IMR-90 (cell line): Measurements from ENCODE around the gene LPIN1. TPM values are rescaled to one million over a fixed set of nuclear protein-coding genes. Genes with fewer than 3 reads are reported as not detected.

Source experiments
- ATAC-seq: fragments of 200-7000 bp; cut with Tn5 transposase; 2 replicates; pipeline ENCODE4 v1.9.1; 2020; ENCODE audit warnings: low read depth, mild to moderate bottlenecking, moderate library complexity
- BruUV-seq: library from RNA; stranded (reverse); fragments of 400-500 nt; replicated peaks from 2 replicates; lab custom pipeline; 2021; lab: Mats Ljungman, UMichigan
- CTCF ChIA-PET: fragments of 300-600 bp; formaldehyde crosslinking; extraction: SDS; loops from one replicate; lab custom pipeline; 2021; ENCODE audit warnings: antibody characterized with exemption; lab: Yijun Ruan, JAX
- POLR2A ChIA-PET: fragments of 300-600 bp; sonication (Branson Sonifier 250); formaldehyde crosslinking; loops from one replicate; lab custom pipeline; 2022; ENCODE audit warnings: antibody characterized with exemption; ENCODE audit not compliant: unreplicated experiment; lab: Charles Lee
- DNase-seq: peaks from one replicate; pipeline ENCODE4 v3.0.0; 2013
- H2AFZ ChIP-seq: replicated peaks from 2 replicates; pipeline ENCODE3; 2013; ENCODE audit warnings: low read length, mild to moderate bottlenecking; ENCODE audit not compliant: poor library complexity
- H2AK5ac ChIP-seq: 2 replicates; pipeline ENCODE4 v1.6.1; 2013; ENCODE audit warnings: low read depth, low read length, inconsistent platforms
- H2AK9ac ChIP-seq: replicated peaks from 2 replicates; pipeline ENCODE3; 2013; ENCODE audit warnings: mild to moderate bottlenecking, low read depth, low read length, moderate library complexity; ENCODE audit not compliant: poor library complexity
- H2BK120ac ChIP-seq: 2 replicates; pipeline ENCODE4 v1.6.1; 2013; ENCODE audit warnings: low read depth, low read length, inconsistent platforms
- H2BK15ac ChIP-seq: 3 replicates; pipeline ENCODE4 v1.6.1; 2013; ENCODE audit warnings: low read depth, low read length, inconsistent platforms
- H2BK20ac ChIP-seq: 2 replicates; pipeline ENCODE4 v1.6.1; 2013; ENCODE audit warnings: low read depth, mild to moderate bottlenecking, inconsistent platforms, low read length, moderate library complexity
- H2BK5ac ChIP-seq: 2 replicates; pipeline ENCODE4 v1.6.1; 2013; ENCODE audit warnings: mild to moderate bottlenecking, low read depth, low read length, inconsistent platforms; ENCODE audit not compliant: poor library complexity, severe bottlenecking
- H3K14ac ChIP-seq: replicated peaks from 2 replicates; pipeline ENCODE4 v1.6.1; 2013; ENCODE audit warnings: low read depth, low read length, inconsistent platforms
- H3K18ac ChIP-seq: 2 replicates; pipeline ENCODE4 v1.6.1; 2013; ENCODE audit warnings: low read depth, low read length, control low read depth
- H3K23ac ChIP-seq: 2 replicates; pipeline ENCODE4 v1.6.1; 2013; ENCODE audit warnings: low read depth, low read length, inconsistent platforms
- H3K27ac ChIP-seq: 2 replicates; pipeline ENCODE4 v1.5.1; 2013; ENCODE audit warnings: mild to moderate bottlenecking, control low read depth, low read length; ENCODE audit not compliant: insufficient read depth
- H3K27me3 ChIP-seq: 2 replicates; pipeline ENCODE4 v1.6.1; 2013; ENCODE audit warnings: low read length; ENCODE audit not compliant: control insufficient read depth, insufficient read depth
- H3K36me3 ChIP-seq: 2 replicates; pipeline ENCODE4 v1.6.1; 2013; ENCODE audit warnings: low read length, mixed read lengths; ENCODE audit not compliant: control insufficient read depth, insufficient read depth
- H3K4ac ChIP-seq: 2 replicates; pipeline ENCODE4 v1.6.1; 2013; ENCODE audit warnings: low read depth, low read length, inconsistent platforms
- H3K4me1 ChIP-seq: 2 replicates; pipeline ENCODE4 v1.6.1; 2013; ENCODE audit warnings: low read length, mixed read lengths; ENCODE audit not compliant: control insufficient read depth, insufficient read depth
- H3K4me2 ChIP-seq: 2 replicates; pipeline ENCODE4 v1.6.1; 2013; ENCODE audit warnings: low read depth, mild to moderate bottlenecking, control low read depth, low read length, moderate library complexity
- H3K4me3 ChIP-seq: 2 replicates; pipeline ENCODE4 v1.5.1; 2013; ENCODE audit warnings: low read depth, mild to moderate bottlenecking, control low read depth, low read length, moderate library complexity; ENCODE audit not compliant: insufficient read depth
- H3K56ac ChIP-seq: 2 replicates; pipeline ENCODE4 v1.6.1; 2013; ENCODE audit warnings: low read length, inconsistent platforms; ENCODE audit not compliant: insufficient read depth; ENCODE audit errors: extremely low read depth
- H3K79me1 ChIP-seq, 2 experiments: 2 replicates each; pipeline ENCODE4 v1.6.1; 2013; ENCODE audit warnings: low read length in 2 of 2, inconsistent platforms in 1 of 2, low read depth in 1 of 2
- H3K9ac ChIP-seq: 2 replicates; pipeline ENCODE4 v1.6.1; 2013; ENCODE audit warnings: low read depth, low read length, control low read depth
- H3K9me1 ChIP-seq: 2 replicates; pipeline ENCODE4 v1.6.1; 2013; ENCODE audit warnings: low read length, inconsistent platforms; ENCODE audit not compliant: insufficient read depth
- H3K9me3 ChIP-seq: 2 replicates; pipeline ENCODE4 v1.6.1; 2013; ENCODE audit warnings: low read length; ENCODE audit not compliant: control insufficient read depth, insufficient read depth
- H4K20me1 ChIP-seq: 2 replicates; pipeline ENCODE4 v1.6.1; 2013; ENCODE audit warnings: low read length, inconsistent platforms; ENCODE audit not compliant: insufficient read depth
- H4K5ac ChIP-seq: 2 replicates; pipeline ENCODE4 v1.6.1; 2013; ENCODE audit warnings: mild to moderate bottlenecking, low read depth, low read length, control low read depth
- H4K8ac ChIP-seq, 2 experiments: 2 replicates each; pipeline ENCODE4 v1.6.1; 2013; ENCODE audit warnings: low read depth in 2 of 2, low read length in 2 of 2, control low read depth in 1 of 2, inconsistent platforms in 1 of 2
- H4K91ac ChIP-seq: 2 replicates; pipeline ENCODE4 v1.6.1; 2013; ENCODE audit warnings: low read depth, low read length, inconsistent platforms; ENCODE audit not compliant: insufficient read depth
- CEBPB ChIP-seq: IDR thresholded peaks from 2 replicates; pipeline ENCODE4 v1.6.1; 2012; ENCODE audit warnings: low read depth, low read length, improper control_type of control experiment
- CHD1 ChIP-seq: IDR thresholded peaks from 2 replicates; pipeline ENCODE4 v1.6.1; 2012; ENCODE audit warnings: low read depth, low read length, improper control_type of control experiment
- MAFK ChIP-seq: IDR thresholded peaks from 2 replicates; pipeline ENCODE4 v1.6.1; 2012; ENCODE audit warnings: low read depth, low read length, improper control_type of control experiment
- NFE2L2 ChIP-seq: fragments of 150-350 bp; IDR thresholded peaks from 2 replicates; pipeline ENCODE4 v1.6.1; 2016; ENCODE audit warnings: low read depth, mild to moderate bottlenecking, low read length
- POLR2A ChIP-seq: IDR thresholded peaks from 2 replicates; pipeline ENCODE4 v1.6.1; 2012; ENCODE audit warnings: mild to moderate bottlenecking, low read depth, low read length
- RAD21 ChIP-seq: IDR thresholded peaks from 2 replicates; pipeline ENCODE4 v1.6.1; 2012; ENCODE audit warnings: low read length, improper control_type of control experiment
- RCOR1 ChIP-seq: IDR thresholded peaks from 2 replicates; pipeline ENCODE4 v1.6.1; 2012; ENCODE audit warnings: mild to moderate bottlenecking, low read length, improper control_type of control experiment; ENCODE audit not compliant: insufficient replicate concordance
- RFX5 ChIP-seq: IDR thresholded peaks from 2 replicates; pipeline ENCODE4 v1.8.0; 2012; ENCODE audit warnings: low read depth, mild to moderate bottlenecking, low read length, moderate library complexity
- SMC3 ChIP-seq: fragments of 150-350 bp; IDR thresholded peaks from 2 replicates; pipeline ENCODE4 v1.6.1; 2016; ENCODE audit warnings: low read depth, mild to moderate bottlenecking, antibody characterized with exemption, low read length, moderate library complexity
- USF2 ChIP-seq: fragments of 150-350 bp; IDR thresholded peaks from 2 replicates; pipeline ENCODE4 v1.6.1; 2017; ENCODE audit warnings: mild to moderate bottlenecking, antibody characterized with exemption, low read length, low read depth
- WGBS, 2 experiments: methylation state at CpG; one replicate each; pipeline versions ENCODE4 v1.1.5 to v1.1.7; 2013; ENCODE audit warnings: missing lambda C conversion rate in 2 of 2; ENCODE audit not compliant: insufficient read length in 1 of 2; ENCODE audit errors: extremely low coverage in 2 of 2; 5-methylcytosine and 5-hydroxymethylcytosine counted together
- dilution Hi-C: fragments of 300-500 bp; cut with HindIII; formaldehyde crosslinking; loops from one replicate; pipeline ENCODE4 v1.14.3; 2018; ENCODE audit warnings: low sequenced_read_pairs; ENCODE audit not compliant: unreplicated experiment
- in situ Hi-C: fragments of 300-500 bp; cut with MboI; formaldehyde crosslinking; loops from 3 replicates; pipeline ENCODE4 v1.14.3; 2019; ENCODE audit warnings: low sequenced_read_pairs, inconsistent platforms, mixed read lengths
- intact Hi-C: fragments of 100-400 bp; cut with micrococcal nuclease; formaldehyde crosslinking; loops from 2 replicates; pipeline ENCODE4 v1.10.0; 2022
- polyA plus RNA-seq, 3 experiments: library from polyadenylated mRNA; depleted of rRNA; stranded (reverse); fragments of >200 nt; gene quantifications; 2 replicates each; pipeline ENCODE4 v1.2.3, GENCODE V29; 2012; ENCODE audit warnings: low replicate concordance in 1 of 3
- total RNA-seq: library from RNA; depleted of rRNA; stranded (reverse); fragments of >200 nt; gene quantifications from 2 replicates; pipeline ENCODE4 v1.2.3, GENCODE V29; 2012
- TF ChIP-seq, protein P1 (sequence below): conservative IDR thresholded peaks from 2 replicates; pipeline ENCODE4 v1.5.1; 2012; ENCODE audit warnings: mild to moderate bottlenecking, low read depth, low read length, improper control_type of control experiment
- TF ChIP-seq, protein P2 (sequence below): fragments of 150-350 bp; IDR thresholded peaks from 2 replicates; pipeline ENCODE4 v1.6.1; 2016; ENCODE audit warnings: low read depth, mild to moderate bottlenecking, low read length, moderate library complexity, borderline replicate concordance

LPIN1 gene
- total and polyA plus RNA-seq, 2 of the 4 experiments (the other 2 are of a cell fraction) = 21.3 to 25.1 TPM

- Histone ChIP-seq H3K18ac (no peak overlapping the region), H3K9ac (no peak overlapping the region), H2AK9ac (no peak overlapping the region), H3K4me3 (no peak overlapping the region), H3K4me2 (no peak overlapping the region), H3K9me1 (peaks cover 8% of the 10 kb centered on the region; the same call in 1 of the 2 replicates), H4K5ac (no peak overlapping the region), H3K14ac (no peak overlapping the region), H3K23ac (no peak overlapping the region), H2BK15ac (no peak overlapping the region), H3K56ac (no peak overlapping the region), H3K4me1 (no peaks in the 10 kb centered on the region), H4K20me1 (peaks cover 19% of the 10 kb centered on the region; the same call in 1 of the 2 replicates), H2AFZ (no peak overlapping the region), H3K9me3 (no peaks in the 10 kb centered on the region), H3K27ac (no peak overlapping the region), H2BK20ac (no peak overlapping the region), H3K79me1 (peaks cover 13 to 48% of the 10 kb centered on the region in 2 experiments; a peak in 3 of 4 replicates), H2AK5ac (no peak overlapping the region), H4K91ac (no peak overlapping the region), H4K8ac (no peak overlapping the region), H2BK120ac (no peak overlapping the region), H2BK5ac (no peak overlapping the region), H3K4ac (no peak overlapping the region), H3K36me3 (peaks cover 33% of the 10 kb centered on the region), H3K27me3 (no peaks in the 10 kb centered on the region)
- no peak for ATAC-seq
- BruUV-seq = no TSS peak
- dilution Hi-C loops = no loop called here
- in situ Hi-C loops = loop anchor here (25.0 kb wide), 1 partner anchor 626 kb away; a partner anchor contains a TSS
- ChIA-PET POLR2A (no interaction called here), CTCF (interaction anchor here (1.1 kb wide), 1 partner anchor 24 kb away, joined by 3 read pairs; no protein-coding TSS in a partner anchor)
- 96% methylated on average over 16 of the region's 20 CpGs; no CpG with 5 or more reads in 1 of the 2 experiments for WGBS, 2 experiments
- TF ChIP-seq SMC3 = no peak
- TF ChIP-seq RAD21 = no peak
- TF ChIP-seq, protein P1, sequence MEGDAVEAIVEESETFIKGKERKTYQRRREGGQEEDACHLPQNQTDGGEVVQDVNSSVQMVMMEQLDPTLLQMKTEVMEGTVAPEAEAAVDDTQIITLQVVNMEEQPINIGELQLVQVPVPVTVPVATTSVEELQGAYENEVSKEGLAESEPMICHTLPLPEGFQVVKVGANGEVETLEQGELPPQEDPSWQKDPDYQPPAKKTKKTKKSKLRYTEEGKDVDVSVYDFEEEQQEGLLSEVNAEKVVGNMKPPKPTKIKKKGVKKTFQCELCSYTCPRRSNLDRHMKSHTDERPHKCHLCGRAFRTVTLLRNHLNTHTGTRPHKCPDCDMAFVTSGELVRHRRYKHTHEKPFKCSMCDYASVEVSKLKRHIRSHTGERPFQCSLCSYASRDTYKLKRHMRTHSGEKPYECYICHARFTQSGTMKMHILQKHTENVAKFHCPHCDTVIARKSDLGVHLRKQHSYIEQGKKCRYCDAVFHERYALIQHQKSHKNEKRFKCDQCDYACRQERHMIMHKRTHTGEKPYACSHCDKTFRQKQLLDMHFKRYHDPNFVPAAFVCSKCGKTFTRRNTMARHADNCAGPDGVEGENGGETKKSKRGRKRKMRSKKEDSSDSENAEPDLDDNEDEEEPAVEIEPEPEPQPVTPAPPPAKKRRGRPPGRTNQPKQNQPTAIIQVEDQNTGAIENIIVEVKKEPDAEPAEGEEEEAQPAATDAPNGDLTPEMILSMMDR = no peak
- TF ChIP-seq NFE2L2 = no peak
- no peak for TF ChIP-seq CHD1
- no peak for TF ChIP-seq RCOR1
- no peak for TF ChIP-seq POLR2A
- TF ChIP-seq RFX5 = no peak
- no peak for TF ChIP-seq MAFK
- no peak for TF ChIP-seq CEBPB
- no peak for TF ChIP-seq USF2
- TF ChIP-seq, protein P2, sequence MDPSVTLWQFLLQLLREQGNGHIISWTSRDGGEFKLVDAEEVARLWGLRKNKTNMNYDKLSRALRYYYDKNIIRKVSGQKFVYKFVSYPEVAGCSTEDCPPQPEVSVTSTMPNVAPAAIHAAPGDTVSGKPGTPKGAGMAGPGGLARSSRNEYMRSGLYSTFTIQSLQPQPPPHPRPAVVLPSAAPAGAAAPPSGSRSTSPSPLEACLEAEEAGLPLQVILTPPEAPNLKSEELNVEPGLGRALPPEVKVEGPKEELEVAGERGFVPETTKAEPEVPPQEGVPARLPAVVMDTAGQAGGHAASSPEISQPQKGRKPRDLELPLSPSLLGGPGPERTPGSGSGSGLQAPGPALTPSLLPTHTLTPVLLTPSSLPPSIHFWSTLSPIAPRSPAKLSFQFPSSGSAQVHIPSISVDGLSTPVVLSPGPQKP = no peak
- intact Hi-C loops = no loop called here
- DNase-seq = no peak
These were observed 16.5 kb downstream of the LPIN1 start for GRCh38 chr2:11762799-11763461.
